GM12891 (cell line): ENCODE measurements around the gene RAB15.

Source experiments
- POLR2A ChIP-seq: IDR thresholded peaks from 2 replicates; pipeline ENCODE4 v1.6.1; 2011; ENCODE audit warnings: low read depth, low read length, control low read depth
- POLR2AphosphoS5 ChIP-seq: IDR thresholded peaks from 2 replicates; pipeline ENCODE4 v1.6.1; 2011; ENCODE audit warnings: low read depth, low read length, control low read depth
- POU2F2 ChIP-seq: IDR thresholded peaks from 2 replicates; pipeline ENCODE4 v1.6.1; 2011; ENCODE audit warnings: low read depth, mild to moderate bottlenecking, control low read depth, low read length, moderate library complexity
- SPI1 ChIP-seq: IDR thresholded peaks from 2 replicates; pipeline ENCODE4 v1.6.1; 2011; ENCODE audit warnings: low read depth, low read length, control low read depth
- TAF1 ChIP-seq: IDR thresholded peaks from 2 replicates; pipeline ENCODE4 v1.6.1; 2011; ENCODE audit warnings: low read depth, low read length, control low read depth

DNA sequence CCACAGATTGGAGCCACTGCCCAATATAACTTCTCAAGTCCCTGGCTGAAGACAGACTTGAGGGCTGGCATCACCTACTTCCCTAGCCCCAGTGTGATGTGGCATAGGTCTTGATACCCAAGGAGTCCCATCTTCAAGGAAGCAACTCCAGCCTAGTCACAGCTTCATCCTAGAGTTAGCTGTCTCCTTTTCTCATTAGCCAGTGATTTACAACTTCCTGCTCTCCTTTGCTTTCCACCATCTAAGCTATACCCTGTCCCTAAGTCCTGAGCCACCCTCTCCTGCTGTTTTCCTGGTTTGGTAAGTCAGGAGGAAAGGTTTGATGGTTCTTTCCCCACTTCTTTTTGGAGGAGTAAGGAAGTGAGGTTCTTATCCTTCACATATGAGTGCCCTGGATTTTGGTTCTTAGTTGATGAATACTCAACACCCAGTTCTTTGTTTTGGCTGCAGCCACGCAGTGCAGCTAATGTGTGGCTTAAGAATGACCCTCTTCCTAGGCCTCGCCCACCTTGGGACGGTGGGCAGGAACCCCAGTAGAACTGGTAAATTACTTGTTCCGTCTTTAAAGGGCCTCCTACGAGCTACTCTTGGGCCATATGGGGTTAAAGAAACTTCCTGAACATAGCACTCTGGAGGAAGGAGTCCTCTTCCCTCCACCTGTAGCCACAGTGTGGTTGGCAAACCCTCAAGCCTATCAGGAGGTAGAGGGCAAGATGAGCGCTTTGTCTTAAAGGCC, 25.7 kb downstream of the RAB15 start:
- TF ChIP-seq POLR2A (no peak), POLR2AphosphoS5 (no peak), TAF1 (no peak), SPI1 (no peak), POU2F2 (no peak)
